ENCODE data around the gene OR1A1.
"Not testable (repeated sequence)": the region's sequence is repeated elsewhere in the genome, so short reads cannot be mapped to it uniquely, and the experiment has no call there.

OR1A1 gene, protein sequence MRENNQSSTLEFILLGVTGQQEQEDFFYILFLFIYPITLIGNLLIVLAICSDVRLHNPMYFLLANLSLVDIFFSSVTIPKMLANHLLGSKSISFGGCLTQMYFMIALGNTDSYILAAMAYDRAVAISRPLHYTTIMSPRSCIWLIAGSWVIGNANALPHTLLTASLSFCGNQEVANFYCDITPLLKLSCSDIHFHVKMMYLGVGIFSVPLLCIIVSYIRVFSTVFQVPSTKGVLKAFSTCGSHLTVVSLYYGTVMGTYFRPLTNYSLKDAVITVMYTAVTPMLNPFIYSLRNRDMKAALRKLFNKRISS

DNA sequence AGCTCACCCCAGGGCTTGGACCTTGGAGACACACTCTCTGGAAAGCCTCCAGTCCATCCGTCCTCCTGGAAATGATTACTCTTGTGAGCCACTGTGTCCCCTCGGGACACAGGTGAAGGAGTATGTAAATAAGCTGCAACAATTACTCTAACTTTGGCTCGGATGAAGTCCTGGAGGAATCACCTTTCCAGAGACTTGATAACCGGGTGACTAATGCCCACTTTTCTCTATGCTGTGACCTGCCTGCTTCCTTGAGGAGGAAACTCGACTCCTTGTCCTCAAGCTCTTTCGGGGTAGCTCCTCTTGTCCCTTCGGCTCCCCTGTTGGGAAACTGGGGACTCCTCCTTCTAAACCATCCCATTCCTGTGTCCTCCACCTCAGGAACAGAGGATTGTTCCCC is at the start of gene OR1A1:
Gene OR1A1 (plus strand): TSS at position 301 of the 400 bp plus-strand sequence. CDS start 7,954 bp downstream, outside the sequence.
- Histone ChIP-seq H3K27ac (ENCODE audit: low read length) (no peak within 1 kb of the TSS), H3K9ac (ENCODE audit: low read length in 2 of 2) (no peak within 1 kb of the TSS), H3K27me3 (ENCODE audit: control insufficient read depth in 1 of 2, insufficient read depth in 2 of 2, low read length in 2 of 2) (no peaks in the 10 kb centered on the region), H3K4me1 (ENCODE audit: control insufficient read depth, insufficient read depth, low read length) (no peaks in the 10 kb centered on the region), H3K4me3 (ENCODE audit: low read length in 2 of 2) (no peak within 1 kb of the TSS), H3K36me3 (ENCODE audit: control insufficient read depth in 2 of 2, insufficient read depth in 2 of 2, low read length in 2 of 2) (no peaks in the 10 kb centered on the region), H3K9me3 (ENCODE audit: control insufficient read depth in 2 of 2, low read length in 2 of 2) (peaks cover 2 to 3% of the 10 kb centered on the region in 2 donors)

DNA sequence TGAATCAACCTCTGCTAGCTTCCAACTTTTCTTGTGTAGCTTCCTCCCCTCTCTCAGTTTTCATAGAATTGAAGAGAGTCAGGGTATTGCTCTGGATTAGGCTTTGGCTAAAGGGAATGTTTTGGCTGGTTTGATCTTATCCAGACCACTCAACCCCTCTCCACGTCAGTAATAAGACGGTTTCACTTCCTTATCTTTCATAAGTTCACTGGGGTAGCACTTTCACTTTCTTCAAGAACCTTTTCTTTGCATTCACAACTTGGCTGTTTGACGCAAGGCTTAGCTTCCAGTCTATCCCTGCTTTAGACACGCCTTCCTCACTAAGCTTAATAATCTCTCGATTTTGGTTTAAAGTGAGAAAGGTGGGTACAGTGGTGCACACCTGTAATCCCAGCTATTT is 39.9 kb upstream of the OR1A1 start:
- Histone ChIP-seq H3K4me3 (ENCODE audit: low read length in 2 of 2) (no peak overlapping the region), H3K9ac (ENCODE audit: low read length in 2 of 2) (no peak overlapping the region), H3K27me3 (ENCODE audit: control insufficient read depth in 1 of 2, insufficient read depth in 2 of 2, low read length in 2 of 2) (no peaks in the 10 kb centered on the region), H3K27ac (ENCODE audit: low read length) (no peak overlapping the region), H3K4me1 (ENCODE audit: control insufficient read depth, insufficient read depth, low read length) (no peaks in the 10 kb centered on the region), H3K9me3 (ENCODE audit: control insufficient read depth in 2 of 2, low read length in 2 of 2) (peaks cover 0 to 7% of the 10 kb centered on the region in 2 donors), H3K36me3 (ENCODE audit: control insufficient read depth in 2 of 2, insufficient read depth in 2 of 2, low read length in 2 of 2) (no peaks in the 10 kb centered on the region)

DNA sequence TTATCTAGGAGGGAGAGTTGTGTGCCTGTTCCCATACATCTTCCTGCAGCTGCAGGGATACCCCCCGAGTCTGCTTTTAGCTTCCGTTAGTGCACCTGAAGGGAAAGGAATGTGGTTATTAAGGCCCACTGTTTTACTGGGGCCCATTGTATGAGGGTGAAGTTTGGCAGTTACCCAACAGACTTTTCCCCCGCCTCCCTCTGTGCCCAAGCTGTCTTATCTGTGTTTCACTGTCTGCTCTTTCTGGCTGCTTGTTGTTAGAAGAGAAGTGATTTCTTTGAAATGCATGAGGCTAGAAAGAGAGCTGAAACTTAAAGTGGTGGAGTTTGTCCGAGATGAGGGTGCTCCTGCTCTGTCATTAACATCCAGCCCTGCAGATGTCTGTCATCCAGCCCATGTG is 17.5 kb upstream of the OR1A1 start:
- no peaks in the 10 kb centered on the region for H3K4me1 ChIP-seq (ENCODE audit: control insufficient read depth, insufficient read depth, low read length)
- H3K9me3 ChIP-seq (ENCODE audit: control insufficient read depth in 2 of 2, low read length in 2 of 2): no peaks in the 10 kb centered on the region
- no peaks in the 10 kb centered on the region for H3K27me3 ChIP-seq (ENCODE audit: control insufficient read depth in 1 of 2, insufficient read depth in 2 of 2, low read length in 2 of 2)
- H3K4me3 ChIP-seq (ENCODE audit: low read length in 2 of 2): no peak overlapping the region
- no peak overlapping the region for H3K9ac ChIP-seq (ENCODE audit: low read length in 2 of 2)
- no peaks in the 10 kb centered on the region for H3K36me3 ChIP-seq (ENCODE audit: control insufficient read depth in 2 of 2, insufficient read depth in 2 of 2, low read length in 2 of 2)
- H3K27ac ChIP-seq (ENCODE audit: low read length): no peak overlapping the region

DNA sequence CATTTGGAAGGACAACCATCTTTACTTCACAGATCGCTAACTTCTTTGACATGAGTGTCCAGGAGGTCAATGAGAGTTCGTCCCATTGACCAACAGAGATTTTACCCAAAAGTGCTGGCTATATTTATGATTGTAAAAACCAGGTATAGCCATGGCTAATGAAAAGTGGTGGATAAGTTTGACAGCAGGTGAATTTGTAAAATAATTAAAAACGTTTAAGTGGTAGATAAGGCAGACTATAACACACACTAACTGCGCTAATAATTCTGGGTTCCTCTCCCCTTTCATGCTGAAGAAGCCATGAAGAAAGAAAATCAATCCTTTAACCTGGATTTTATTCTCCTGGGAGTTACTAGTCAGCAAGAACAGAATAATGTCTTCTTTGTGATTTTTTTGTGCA is 10.2 kb upstream of the OR1A1 start, which contains the start of gene OR1A2:
Gene OR1A2 (plus strand): TSS at position 301 of the 400 bp plus-strand sequence. CDS start 0 bp downstream, at position 301.
- H3K9me3 ChIP-seq (ENCODE audit: control insufficient read depth in 2 of 2, low read length in 2 of 2): peaks cover 0 to 4% of the 10 kb centered on the region in 2 donors
- no peak within 1 kb of the TSS for H3K4me3 ChIP-seq (ENCODE audit: low read length in 2 of 2)
- H3K9ac ChIP-seq (ENCODE audit: low read length in 2 of 2): no peak within 1 kb of the TSS
- H3K4me1 ChIP-seq (ENCODE audit: control insufficient read depth, insufficient read depth, low read length): no peaks in the 10 kb centered on the region
- no peaks in the 10 kb centered on the region for H3K36me3 ChIP-seq (ENCODE audit: control insufficient read depth in 2 of 2, insufficient read depth in 2 of 2, low read length in 2 of 2)
- H3K27me3 ChIP-seq (ENCODE audit: control insufficient read depth in 1 of 2, insufficient read depth in 2 of 2, low read length in 2 of 2): peaks cover 0 to 4% of the 10 kb centered on the region in 2 donors
- no peak within 1 kb of the TSS for H3K27ac ChIP-seq (ENCODE audit: low read length)

DNA sequence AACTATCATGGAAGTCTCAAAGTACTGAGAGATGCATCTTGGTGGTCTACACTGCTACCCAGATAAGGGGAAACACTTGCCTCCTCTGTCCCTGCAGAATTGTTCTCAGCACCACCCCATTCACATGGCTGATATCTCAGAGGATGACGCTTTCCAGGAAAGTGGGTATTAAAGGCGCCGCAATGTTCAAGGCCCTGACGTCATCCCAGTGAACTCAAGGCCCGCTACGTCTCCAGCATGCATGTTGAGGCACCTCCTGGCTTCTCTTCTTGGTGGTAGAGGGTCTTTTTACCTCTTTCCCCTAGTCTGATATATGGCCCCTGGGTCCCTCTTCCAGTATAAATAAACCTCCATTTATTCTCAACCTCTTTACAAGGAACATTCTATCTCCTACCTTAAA is 1.0 kb downstream of the OR1A1 start:
- Histone ChIP-seq H3K27me3 (ENCODE audit: control insufficient read depth in 1 of 2, insufficient read depth in 2 of 2, low read length in 2 of 2) (no peaks in the 10 kb centered on the region), H3K4me3 (ENCODE audit: low read length in 2 of 2) (no peak overlapping the region), H3K27ac (ENCODE audit: low read length) (no peak overlapping the region), H3K4me1 (ENCODE audit: control insufficient read depth, insufficient read depth, low read length) (no peaks in the 10 kb centered on the region), H3K36me3 (ENCODE audit: control insufficient read depth in 2 of 2, insufficient read depth in 2 of 2, low read length in 2 of 2) (no peaks in the 10 kb centered on the region), H3K9ac (ENCODE audit: low read length in 2 of 2) (no peak overlapping the region), H3K9me3 (ENCODE audit: control insufficient read depth in 2 of 2, low read length in 2 of 2) (peaks cover 2 to 3% of the 10 kb centered on the region in 2 donors)

DNA sequence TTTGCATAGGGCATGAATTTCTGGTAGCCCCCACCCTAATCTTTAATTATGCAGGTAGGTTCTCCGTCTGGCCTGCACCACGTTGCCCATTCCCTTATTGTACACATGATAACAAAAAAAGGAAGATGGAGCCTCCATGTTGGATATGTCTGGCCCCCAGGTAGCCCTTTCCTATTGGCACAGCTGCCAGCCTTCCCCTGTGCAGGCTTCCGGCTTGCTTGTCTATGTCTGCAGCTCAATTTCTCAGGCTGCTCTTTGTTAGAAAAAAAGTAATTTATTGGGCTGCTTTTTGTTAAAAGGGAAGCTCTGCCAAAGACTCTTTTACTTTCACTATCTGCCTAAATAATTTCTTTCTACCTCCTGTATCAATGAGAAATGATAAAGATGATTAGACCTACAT is 5.5 kb downstream of the OR1A1 start:
- no peak overlapping the region for H3K9ac ChIP-seq (ENCODE audit: low read length in 2 of 2)
- peaks cover 5 to 8% of the 10 kb centered on the region in 2 donors for H3K9me3 ChIP-seq (ENCODE audit: control insufficient read depth in 2 of 2, low read length in 2 of 2)
- no peaks in the 10 kb centered on the region for H3K4me1 ChIP-seq (ENCODE audit: control insufficient read depth, insufficient read depth, low read length)
- no peaks in the 10 kb centered on the region for H3K27me3 ChIP-seq (ENCODE audit: control insufficient read depth in 1 of 2, insufficient read depth in 2 of 2, low read length in 2 of 2)
- no peak overlapping the region for H3K4me3 ChIP-seq (ENCODE audit: low read length in 2 of 2)
- H3K27ac ChIP-seq (ENCODE audit: low read length): no peak overlapping the region
- no peaks in the 10 kb centered on the region for H3K36me3 ChIP-seq (ENCODE audit: control insufficient read depth in 2 of 2, insufficient read depth in 2 of 2, low read length in 2 of 2)

DNA sequence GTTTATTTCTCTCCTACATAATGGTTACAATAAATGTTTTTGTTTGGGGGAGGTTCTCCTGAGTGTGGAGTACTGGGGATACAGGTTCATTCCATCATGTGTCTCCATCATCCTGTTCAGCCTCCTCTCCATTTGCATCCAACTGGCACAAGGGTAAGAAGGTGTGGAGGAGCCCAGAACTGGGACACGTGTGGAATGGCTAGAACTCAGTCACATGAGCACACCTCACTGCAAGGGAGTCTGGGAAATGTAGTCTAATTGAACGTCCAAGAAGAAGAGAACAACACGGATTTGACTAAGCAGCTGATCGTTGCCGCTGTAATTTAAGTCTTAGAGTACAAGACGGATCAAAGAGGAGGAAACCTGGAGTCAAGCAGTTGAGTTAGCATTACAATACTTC is 6.1 kb downstream of the OR1A1 start:
- Histone ChIP-seq H3K27me3 (ENCODE audit: control insufficient read depth in 1 of 2, insufficient read depth in 2 of 2, low read length in 2 of 2) (no peaks in the 10 kb centered on the region), H3K27ac (ENCODE audit: low read length) (no peak overlapping the region), H3K4me1 (ENCODE audit: control insufficient read depth, insufficient read depth, low read length) (no peaks in the 10 kb centered on the region), H3K9me3 (ENCODE audit: control insufficient read depth in 2 of 2, low read length in 2 of 2) (peaks cover 5 to 8% of the 10 kb centered on the region in 2 donors), H3K36me3 (ENCODE audit: control insufficient read depth in 2 of 2, insufficient read depth in 2 of 2, low read length in 2 of 2) (no peaks in the 10 kb centered on the region), H3K4me3 (ENCODE audit: low read length in 2 of 2) (no peak overlapping the region), H3K9ac (ENCODE audit: low read length in 2 of 2) (no peak overlapping the region)

DNA sequence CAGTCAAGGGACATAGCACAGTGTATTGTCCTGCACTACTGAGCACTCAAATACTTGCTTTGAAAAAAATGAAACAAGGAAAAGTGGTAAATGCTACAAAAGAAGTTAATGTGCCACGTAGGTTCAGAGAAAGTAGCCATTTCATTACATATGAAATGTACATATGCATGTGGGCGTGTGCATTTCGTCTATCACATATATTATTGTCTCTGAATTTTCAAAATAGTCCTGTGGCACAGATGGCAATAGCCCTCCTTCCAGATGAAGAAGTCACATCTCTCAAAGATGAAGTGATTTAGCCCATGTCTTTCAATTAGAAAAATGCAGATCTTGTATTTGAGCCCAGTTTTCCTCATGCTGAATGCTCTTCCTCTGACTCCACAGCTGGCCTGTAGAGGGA is 12.5 kb downstream of the OR1A1 start:
- H3K9ac ChIP-seq (ENCODE audit: low read length in 2 of 2); H3K27ac ChIP-seq (ENCODE audit: low read length); H3K4me3 ChIP-seq (ENCODE audit: low read length in 2 of 2); H3K36me3 ChIP-seq (ENCODE audit: control insufficient read depth in 2 of 2, insufficient read depth in 2 of 2, low read length in 2 of 2); H3K27me3 ChIP-seq (ENCODE audit: control insufficient read depth in 1 of 2, insufficient read depth in 2 of 2, low read length in 2 of 2); H3K9me3 ChIP-seq (ENCODE audit: control insufficient read depth in 2 of 2, low read length in 2 of 2); H3K4me1 ChIP-seq (ENCODE audit: control insufficient read depth, insufficient read depth, low read length): not testable (repeated sequence)

DNA sequence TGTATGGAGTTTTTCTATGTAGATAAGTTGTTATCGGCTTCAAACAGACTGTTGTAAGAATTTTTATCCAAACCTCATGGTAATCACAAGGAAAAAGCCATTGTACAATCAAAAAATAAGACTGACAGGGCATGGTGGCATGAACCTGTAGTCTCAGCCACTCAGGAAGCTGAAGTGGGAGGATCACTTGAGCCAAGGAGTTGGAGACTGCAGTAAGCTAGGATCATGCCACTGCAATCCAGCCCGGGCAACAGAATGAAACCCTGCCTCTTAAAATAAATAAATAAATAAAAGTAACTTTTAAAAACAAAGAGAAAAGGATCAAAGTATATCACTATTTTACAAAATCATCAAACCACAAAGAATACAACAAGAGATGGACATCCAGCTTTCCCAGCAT is 14.4 kb downstream of the OR1A1 start:
- no peak overlapping the region for H3K27ac ChIP-seq (ENCODE audit: low read length)
- no peaks in the 10 kb centered on the region for H3K4me1 ChIP-seq (ENCODE audit: control insufficient read depth, insufficient read depth, low read length)
- no peaks in the 10 kb centered on the region for H3K9me3 ChIP-seq (ENCODE audit: control insufficient read depth in 2 of 2, low read length in 2 of 2)
- no peaks in the 10 kb centered on the region for H3K27me3 ChIP-seq (ENCODE audit: control insufficient read depth in 1 of 2, insufficient read depth in 2 of 2, low read length in 2 of 2)
- H3K36me3 ChIP-seq (ENCODE audit: control insufficient read depth in 2 of 2, insufficient read depth in 2 of 2, low read length in 2 of 2): no peaks in the 10 kb centered on the region
- H3K9ac ChIP-seq (ENCODE audit: low read length in 2 of 2): no peak overlapping the region
- H3K4me3 ChIP-seq (ENCODE audit: low read length in 2 of 2): no peak overlapping the region

DNA sequence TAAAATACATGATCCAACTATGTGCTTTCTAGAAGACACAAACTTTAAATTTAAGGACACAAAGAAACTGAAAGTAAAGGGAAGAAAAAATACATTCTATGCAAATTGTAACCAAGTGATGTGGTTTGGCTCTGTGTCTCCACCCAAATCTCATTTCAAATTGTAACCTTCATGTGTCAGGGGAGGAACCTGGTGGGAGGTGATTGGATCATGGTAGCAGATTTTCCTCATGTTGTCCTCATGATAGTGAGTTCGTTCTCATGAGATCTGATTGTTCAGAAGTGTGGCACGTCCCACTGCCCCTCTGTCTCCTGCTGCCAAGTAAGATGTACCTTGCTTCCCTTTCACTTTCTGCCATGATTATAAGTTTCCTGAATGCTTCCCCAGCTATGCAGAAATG is 15.0 kb downstream of the OR1A1 start:
- H3K36me3 ChIP-seq (ENCODE audit: control insufficient read depth in 2 of 2, insufficient read depth in 2 of 2, low read length in 2 of 2): no peaks in the 10 kb centered on the region
- H3K9me3 ChIP-seq (ENCODE audit: control insufficient read depth in 2 of 2, low read length in 2 of 2): no peaks in the 10 kb centered on the region
- no peaks in the 10 kb centered on the region for H3K27me3 ChIP-seq (ENCODE audit: control insufficient read depth in 1 of 2, insufficient read depth in 2 of 2, low read length in 2 of 2)
- H3K9ac ChIP-seq (ENCODE audit: low read length in 2 of 2): no peak overlapping the region
- H3K4me1 ChIP-seq (ENCODE audit: control insufficient read depth, insufficient read depth, low read length): no peaks in the 10 kb centered on the region
- no peak overlapping the region for H3K27ac ChIP-seq (ENCODE audit: low read length)
- no peak overlapping the region for H3K4me3 ChIP-seq (ENCODE audit: low read length in 2 of 2)

DNA sequence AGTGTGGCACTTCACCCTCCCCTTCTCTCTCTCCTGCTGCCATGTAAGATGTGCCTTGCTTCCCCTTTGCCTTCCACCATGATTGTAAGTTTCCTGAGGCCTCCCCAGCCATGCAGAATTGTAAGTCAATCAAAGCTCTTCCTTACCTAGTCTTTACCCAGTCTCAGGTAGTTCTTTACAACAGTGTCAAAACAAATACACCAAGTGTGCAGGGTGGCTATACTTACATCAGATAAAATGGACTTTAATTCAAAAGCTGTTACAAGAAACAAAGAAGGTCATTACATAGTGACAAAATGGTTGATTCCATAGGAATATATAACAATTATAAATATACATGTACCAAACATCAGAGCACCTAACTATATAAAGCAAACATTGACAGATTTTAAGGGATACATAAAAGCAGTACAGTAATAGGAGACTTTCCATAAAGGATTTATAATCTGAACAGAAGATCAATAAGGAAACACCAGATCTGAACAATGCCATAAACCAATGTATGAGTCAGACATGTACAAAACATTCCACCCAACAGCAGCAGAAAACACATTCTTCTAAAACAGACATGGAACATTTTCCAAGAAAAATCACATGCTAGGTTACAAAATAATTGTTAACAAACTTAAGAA is 17.4 kb downstream of the OR1A1 start:
- not testable (repeated sequence) for H3K27me3 ChIP-seq (ENCODE audit: control insufficient read depth in 1 of 2, insufficient read depth in 2 of 2, low read length in 2 of 2); H3K4me3 ChIP-seq (ENCODE audit: low read length in 2 of 2); H3K9me3 ChIP-seq (ENCODE audit: control insufficient read depth in 2 of 2, low read length in 2 of 2); H3K27ac ChIP-seq (ENCODE audit: low read length); H3K4me1 ChIP-seq (ENCODE audit: control insufficient read depth, insufficient read depth, low read length); H3K9ac ChIP-seq (ENCODE audit: low read length in 2 of 2); H3K36me3 ChIP-seq (ENCODE audit: control insufficient read depth in 2 of 2, insufficient read depth in 2 of 2, low read length in 2 of 2)

All from stomach smooth muscle (tissue), 2 donors.